Stimulated activated CD4-positive, alpha-beta T cell treated with anti-CD3 and anti-CD28 coated beads, Interleukin-1b, Interleukin-23, amount 100 ng/mL, for 48 hours (primary cell): Measurements from ENCODE around the gene MED28.
"Not testable (repeated sequence)": the region's sequence is repeated elsewhere in the genome, so short reads cannot be mapped to it uniquely, and the experiment has no call there.

Experiments
- DNase-seq: peaks from one replicate; pipeline ENCODE4 v3.0.0-alpha.2; 2020

MED28 gene

GRCh38 chr4:17614416-17615299, at the start of gene MED28:
Gene MED28 (plus strand): TSS chr4:17614641. CDS start chr4:17614655, 14 bp downstream.
- DNase-seq = peak; percentile 96

- DNase-seq = no peak
Measured at GRCh38 chr4:17565846-17566245, 48.6 kb upstream of the MED28 start.

GRCh38 chr4:17567271-17567670, 47.2 kb upstream of the MED28 start:
- no peak for DNase-seq

- DNase-seq = no peak
Measured at GRCh38 chr4:17574206-17574605, 40.2 kb upstream of the MED28 start.

GRCh38 chr4:17575177-17575576, 39.3 kb upstream of the MED28 start:
- not testable (repeated sequence) for DNase-seq

GRCh38 chr4:17576932-17577664, 37.3 kb upstream of the MED28 start, which contains the start of gene LAP3:
Gene LAP3 (plus strand): TSS chr4:17577198. CDS start chr4:17577466, 268 bp downstream.
- peak; percentile 98 for DNase-seq

- DNase-seq = peak; percentile 35
Measured at GRCh38 chr4:17577665-17578481, 36.6 kb upstream of the MED28 start.

- no peak for DNase-seq
Measured at GRCh38 chr4:17578482-17578891, 36.0 kb upstream of the MED28 start.

GRCh38 chr4:17580969-17581368, 33.5 kb upstream of the MED28 start:
- DNase-seq = no peak

GRCh38 chr4:17583276-17583675, 31.2 kb upstream of the MED28 start:
- DNase-seq = no peak

GRCh38 chr4:17583941-17584340, 30.5 kb upstream of the MED28 start:
- DNase-seq = no peak

GRCh38 chr4:17584521-17585213, 29.8 kb upstream of the MED28 start:
- no peak for DNase-seq

GRCh38 chr4:17587094-17587822, 27.2 kb upstream of the MED28 start:
- no peak for DNase-seq

GRCh38 chr4:17589355-17589754, 25.1 kb upstream of the MED28 start:
- DNase-seq = no peak

GRCh38 chr4:17595471-17596005, 18.9 kb upstream of the MED28 start:
- DNase-seq = no peak

- no peak for DNase-seq
Measured at GRCh38 chr4:17597517-17597916, 16.9 kb upstream of the MED28 start.

- no peak for DNase-seq
Measured at GRCh38 chr4:17599826-17600225, 14.6 kb upstream of the MED28 start.

- DNase-seq = no peak
Measured at GRCh38 chr4:17605236-17605635, 9.2 kb upstream of the MED28 start.

GRCh38 chr4:17613761-17614415, 553 bp upstream of the MED28 start:
- peak; percentile 13 for DNase-seq

- no peak for DNase-seq
Measured at GRCh38 chr4:17616283-17616682, 1.8 kb downstream of the MED28 start.

GRCh38 chr4:17618926-17619325, 4.5 kb downstream of the MED28 start:
- DNase-seq = no peak
